Epithelial cell of esophagus (primary cell): ENCODE measurements around the gene CACNG5.

Experiments used
- DNase-seq: peaks from one replicate; pipeline ENCODE4 v3.0.0; 2010; ENCODE audit warnings: low read depth
- H3K4me3 ChIP-seq: 2 replicates; pipeline ENCODE4 v1.5.1; 2011; ENCODE audit warnings: mild to moderate bottlenecking, low read length, control low read depth
- TF ChIP-seq, protein P1 (sequence below): IDR thresholded peaks from 2 replicates; pipeline ENCODE4 v1.5.1; 2011; ENCODE audit warnings: low read depth, mild to moderate bottlenecking, low read length, control low read depth, inconsistent platforms; ENCODE audit not compliant: insufficient read depth; ENCODE audit errors: missing control alignments

CACNG5 gene

DNA sequence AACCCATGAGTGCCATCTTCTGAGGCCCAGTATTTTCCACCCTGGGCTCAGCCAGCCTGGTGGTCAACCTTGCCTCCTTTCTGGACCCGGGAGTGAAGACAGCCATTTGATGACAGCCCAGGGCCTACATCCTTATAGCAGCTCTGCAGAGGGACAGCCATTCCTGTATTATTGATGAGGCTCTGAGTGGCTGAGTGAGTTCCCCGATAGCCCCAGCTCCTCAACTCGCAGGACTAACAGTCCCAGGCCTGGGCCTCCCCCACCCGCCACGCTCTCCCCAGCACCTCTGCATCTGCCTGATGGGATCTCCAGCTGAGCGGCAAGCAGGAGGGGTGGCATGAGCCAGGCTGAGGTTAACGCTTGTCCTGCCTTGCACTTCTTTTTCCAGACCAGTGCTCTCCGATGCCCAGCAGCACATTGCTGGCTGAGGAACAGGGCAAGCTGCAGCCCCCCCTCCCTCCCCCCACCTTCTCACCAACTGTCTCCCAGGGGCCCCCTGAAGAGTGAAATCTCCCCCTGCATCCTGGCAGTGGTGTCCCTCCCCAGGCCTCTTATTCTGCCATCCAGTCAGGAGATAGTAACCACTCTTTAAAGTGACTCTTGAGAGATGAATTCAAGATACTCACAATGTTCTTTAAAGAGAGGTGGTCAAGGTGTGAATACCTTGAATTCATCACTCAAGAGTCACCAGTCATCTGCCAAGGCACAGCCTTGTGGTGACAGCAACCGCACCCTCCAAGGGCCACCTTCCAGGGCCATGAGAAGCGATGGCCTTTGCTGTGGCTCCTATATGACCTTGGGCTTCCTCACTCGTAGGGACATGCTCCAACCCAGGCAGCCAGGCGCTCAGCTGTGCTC is 23.5 kb downstream of the CACNG5 start:
- TF ChIP-seq, protein P1, sequence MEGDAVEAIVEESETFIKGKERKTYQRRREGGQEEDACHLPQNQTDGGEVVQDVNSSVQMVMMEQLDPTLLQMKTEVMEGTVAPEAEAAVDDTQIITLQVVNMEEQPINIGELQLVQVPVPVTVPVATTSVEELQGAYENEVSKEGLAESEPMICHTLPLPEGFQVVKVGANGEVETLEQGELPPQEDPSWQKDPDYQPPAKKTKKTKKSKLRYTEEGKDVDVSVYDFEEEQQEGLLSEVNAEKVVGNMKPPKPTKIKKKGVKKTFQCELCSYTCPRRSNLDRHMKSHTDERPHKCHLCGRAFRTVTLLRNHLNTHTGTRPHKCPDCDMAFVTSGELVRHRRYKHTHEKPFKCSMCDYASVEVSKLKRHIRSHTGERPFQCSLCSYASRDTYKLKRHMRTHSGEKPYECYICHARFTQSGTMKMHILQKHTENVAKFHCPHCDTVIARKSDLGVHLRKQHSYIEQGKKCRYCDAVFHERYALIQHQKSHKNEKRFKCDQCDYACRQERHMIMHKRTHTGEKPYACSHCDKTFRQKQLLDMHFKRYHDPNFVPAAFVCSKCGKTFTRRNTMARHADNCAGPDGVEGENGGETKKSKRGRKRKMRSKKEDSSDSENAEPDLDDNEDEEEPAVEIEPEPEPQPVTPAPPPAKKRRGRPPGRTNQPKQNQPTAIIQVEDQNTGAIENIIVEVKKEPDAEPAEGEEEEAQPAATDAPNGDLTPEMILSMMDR: no peak
- no peak for DNase-seq
- no peak overlapping the region for H3K4me3 ChIP-seq

DNA sequence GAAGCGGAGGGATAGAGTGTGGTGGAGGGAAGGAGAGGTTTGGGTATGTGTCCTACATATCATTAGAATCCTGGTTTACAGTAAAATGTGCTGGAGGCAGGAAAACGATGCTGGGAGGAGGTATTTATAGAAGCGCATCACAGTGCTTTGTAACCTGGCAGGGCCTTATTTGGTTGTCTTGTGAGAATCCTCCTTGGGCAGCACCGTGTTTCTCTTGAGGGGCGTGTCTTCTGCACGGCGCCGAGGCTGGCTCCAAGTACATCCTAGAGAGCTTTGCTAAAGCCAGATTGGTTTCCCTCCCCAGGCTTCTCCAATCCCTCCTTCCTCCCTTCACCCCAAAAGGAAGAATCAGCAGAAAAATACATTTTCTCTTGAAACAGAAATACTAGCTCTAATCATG is 24.4 kb downstream of the CACNG5 start:
- TF ChIP-seq, protein P1: no peak
- no peak overlapping the region for H3K4me3 ChIP-seq
- DNase-seq: no peak

DNA sequence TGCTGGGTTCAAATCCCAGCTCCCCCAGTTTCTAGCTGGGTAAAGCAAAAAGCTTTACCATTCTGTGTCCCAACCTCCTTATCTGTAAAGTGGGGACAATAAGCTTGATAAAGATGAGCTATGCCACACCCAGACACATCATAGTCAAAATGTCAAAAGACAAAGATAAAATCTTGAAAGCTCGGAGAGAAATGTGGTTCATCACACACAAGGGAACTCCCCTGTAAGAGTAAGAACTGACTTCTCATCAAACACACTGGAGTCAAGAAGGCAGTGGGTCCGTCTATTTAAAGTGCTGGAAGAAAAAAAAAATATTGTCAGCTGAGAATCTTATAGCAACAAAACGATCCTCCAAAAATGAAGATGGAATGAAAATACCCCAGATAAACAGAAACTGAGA is 25.3 kb downstream of the CACNG5 start:
- no peak overlapping the region for H3K4me3 ChIP-seq
- TF ChIP-seq, protein P1: no peak
- DNase-seq: no peak

DNA sequence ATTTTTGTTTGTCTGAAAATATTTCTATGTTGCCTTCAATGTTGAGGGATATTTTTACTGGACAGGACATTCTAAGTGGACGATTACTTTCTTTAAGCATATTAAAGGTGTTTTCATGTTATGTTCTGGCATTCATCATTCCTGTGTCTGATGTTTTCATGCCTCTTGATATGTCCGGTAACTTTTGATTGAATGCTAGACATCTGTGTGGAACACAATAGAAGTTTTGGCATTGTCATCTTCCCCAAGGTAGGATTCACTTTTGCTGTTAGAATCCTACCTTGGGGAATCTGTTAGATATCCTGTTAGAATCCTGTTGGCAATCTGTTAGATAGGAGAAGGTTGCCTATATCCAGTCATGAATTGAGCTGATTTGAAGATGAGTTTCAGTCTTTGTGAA is 28.9 kb downstream of the CACNG5 start:
- TF ChIP-seq, protein P1: no peak
- no peak overlapping the region for H3K4me3 ChIP-seq
- no peak for DNase-seq

DNA sequence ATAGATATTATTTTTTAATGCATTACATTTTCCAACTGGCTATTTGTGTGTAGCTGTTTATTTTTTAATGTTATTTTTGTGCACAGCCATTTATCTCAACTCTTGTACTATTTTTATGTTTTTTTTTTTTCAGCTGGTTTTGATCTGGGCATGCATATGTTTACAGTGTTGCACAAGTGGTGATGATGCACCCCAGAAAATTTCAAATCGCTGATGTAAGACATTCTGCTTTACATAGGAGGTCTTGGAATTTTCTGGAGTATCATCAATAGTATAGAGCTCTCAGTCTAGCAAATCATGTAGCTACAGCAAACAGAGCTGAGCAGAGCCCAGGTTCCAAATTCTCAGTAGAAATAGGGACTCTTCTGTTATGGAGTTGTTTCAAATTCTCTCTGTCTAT is 30.2 kb downstream of the CACNG5 start:
- TF ChIP-seq, protein P1: no peak
- H3K4me3 ChIP-seq: no peak overlapping the region
- DNase-seq: peak; percentile 31

DNA sequence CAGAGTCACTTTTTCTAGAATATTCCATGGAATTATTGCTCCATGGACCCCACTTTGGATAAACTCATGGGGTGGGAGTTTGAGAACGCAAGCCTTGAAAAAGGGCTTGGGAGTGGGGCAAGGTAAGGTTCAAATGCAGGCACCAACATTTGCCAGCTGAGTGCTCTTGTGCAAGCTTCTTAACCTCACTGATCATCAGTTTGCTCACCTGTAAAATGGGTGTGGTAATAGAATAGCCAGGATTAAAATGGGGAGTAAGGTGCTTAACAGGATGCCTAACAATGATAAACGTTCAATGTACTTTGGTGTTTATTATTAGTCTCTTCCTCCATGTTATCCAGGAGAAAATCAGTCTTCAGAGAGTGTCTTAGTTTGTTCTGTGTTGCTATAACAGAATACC is 39.0 kb downstream of the CACNG5 start:
- DNase-seq: no peak
- H3K4me3 ChIP-seq: no peak overlapping the region
- TF ChIP-seq, protein P1: no peak

DNA sequence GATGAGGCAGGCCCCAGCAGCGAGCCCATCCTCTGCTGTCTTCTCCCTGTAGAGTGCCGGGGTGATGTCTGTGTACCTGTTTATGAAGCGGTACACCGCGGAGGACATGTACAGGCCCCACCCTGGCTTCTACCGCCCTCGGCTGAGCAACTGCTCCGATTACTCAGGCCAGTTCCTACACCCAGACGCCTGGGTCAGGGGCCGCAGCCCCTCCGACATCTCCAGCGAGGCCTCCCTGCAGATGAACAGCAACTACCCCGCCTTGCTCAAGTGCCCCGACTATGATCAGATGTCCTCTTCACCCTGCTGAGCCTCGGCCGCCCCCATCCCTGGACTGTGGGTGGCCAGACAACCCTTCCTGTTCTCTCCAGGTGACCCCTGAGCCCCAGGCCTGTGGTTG is 50.0 kb downstream of the CACNG5 start:
- no peak overlapping the region for H3K4me3 ChIP-seq
- TF ChIP-seq, protein P1: no peak
- DNase-seq: no peak
